Hematopoietic multipotent progenitor cell treated with erythropoietin and hydrocortisone succinate and interleukin-3 and kit ligand, for 4 days (in vitro differentiated cells): ENCODE measurements around the gene TMCC2.
"Not testable (repeated sequence)": the region's sequence is repeated elsewhere in the genome, so short reads cannot be mapped to it uniquely, and the experiment has no call there.

Experiments used
- DNase-seq: peaks from one replicate; pipeline ENCODE4 v3.0.0-alpha.2; 2015

Gene TMCC2, protein sequence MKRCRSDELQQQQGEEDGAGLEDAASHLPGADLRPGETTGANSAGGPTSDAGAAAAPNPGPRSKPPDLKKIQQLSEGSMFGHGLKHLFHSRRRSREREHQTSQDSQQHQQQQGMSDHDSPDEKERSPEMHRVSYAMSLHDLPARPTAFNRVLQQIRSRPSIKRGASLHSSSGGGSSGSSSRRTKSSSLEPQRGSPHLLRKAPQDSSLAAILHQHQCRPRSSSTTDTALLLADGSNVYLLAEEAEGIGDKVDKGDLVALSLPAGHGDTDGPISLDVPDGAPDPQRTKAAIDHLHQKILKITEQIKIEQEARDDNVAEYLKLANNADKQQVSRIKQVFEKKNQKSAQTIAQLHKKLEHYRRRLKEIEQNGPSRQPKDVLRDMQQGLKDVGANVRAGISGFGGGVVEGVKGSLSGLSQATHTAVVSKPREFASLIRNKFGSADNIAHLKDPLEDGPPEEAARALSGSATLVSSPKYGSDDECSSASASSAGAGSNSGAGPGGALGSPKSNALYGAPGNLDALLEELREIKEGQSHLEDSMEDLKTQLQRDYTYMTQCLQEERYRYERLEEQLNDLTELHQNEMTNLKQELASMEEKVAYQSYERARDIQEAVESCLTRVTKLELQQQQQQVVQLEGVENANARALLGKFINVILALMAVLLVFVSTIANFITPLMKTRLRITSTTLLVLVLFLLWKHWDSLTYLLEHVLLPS

GRCh38 chr1:205227584-205228013 lies at the start of gene TMCC2:
TMCC2 (plus strand) TSS chr1:205227946; CDS start chr1:205228565, 619 bp downstream.
- peak; percentile 95 for DNase-seq

DNA sequence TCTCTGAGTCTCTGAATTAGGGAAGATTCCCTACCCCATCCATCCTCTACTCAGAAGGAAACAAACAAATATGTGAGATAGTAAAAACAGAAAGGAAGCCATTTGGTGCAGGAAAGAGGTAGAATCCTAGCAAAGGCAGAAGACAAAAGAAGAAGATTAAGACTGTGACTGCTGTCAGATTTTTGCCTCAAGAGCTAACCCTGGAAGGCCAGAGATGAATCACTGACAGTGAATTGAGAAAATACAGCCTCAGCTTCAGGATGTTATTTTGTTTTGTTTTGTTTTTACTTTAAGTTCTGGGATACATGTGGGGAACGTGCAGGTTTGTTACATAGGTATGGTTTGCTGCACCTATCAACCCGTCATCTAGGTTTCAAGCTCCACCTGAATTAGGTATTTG lies 47.9 kb upstream of the TMCC2 start:
- no peak for DNase-seq

GRCh38 chr1:205180331-205180730 lies 47.4 kb upstream of the TMCC2 start:
- not testable (repeated sequence) for DNase-seq

DNA sequence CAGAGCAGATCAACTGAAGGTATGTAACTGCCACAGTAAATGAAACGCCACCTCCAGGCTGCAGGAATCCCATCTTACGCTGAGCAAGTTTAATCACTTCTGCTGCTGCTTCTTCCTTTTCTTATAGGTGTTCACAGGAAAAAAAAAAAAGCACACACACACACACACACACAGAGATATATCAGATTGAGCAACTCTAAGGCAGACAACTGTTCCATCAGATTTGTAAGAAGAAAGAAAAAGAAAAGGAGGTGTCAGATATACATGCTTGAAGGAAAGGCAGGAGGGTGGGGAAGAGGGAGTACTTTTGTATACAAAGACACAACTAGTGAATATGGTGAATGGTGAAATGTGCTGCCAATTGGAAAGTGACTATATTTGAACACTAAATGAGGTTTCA lies 44.8 kb upstream of the TMCC2 start:
- DNase-seq, result no peak

DNA sequence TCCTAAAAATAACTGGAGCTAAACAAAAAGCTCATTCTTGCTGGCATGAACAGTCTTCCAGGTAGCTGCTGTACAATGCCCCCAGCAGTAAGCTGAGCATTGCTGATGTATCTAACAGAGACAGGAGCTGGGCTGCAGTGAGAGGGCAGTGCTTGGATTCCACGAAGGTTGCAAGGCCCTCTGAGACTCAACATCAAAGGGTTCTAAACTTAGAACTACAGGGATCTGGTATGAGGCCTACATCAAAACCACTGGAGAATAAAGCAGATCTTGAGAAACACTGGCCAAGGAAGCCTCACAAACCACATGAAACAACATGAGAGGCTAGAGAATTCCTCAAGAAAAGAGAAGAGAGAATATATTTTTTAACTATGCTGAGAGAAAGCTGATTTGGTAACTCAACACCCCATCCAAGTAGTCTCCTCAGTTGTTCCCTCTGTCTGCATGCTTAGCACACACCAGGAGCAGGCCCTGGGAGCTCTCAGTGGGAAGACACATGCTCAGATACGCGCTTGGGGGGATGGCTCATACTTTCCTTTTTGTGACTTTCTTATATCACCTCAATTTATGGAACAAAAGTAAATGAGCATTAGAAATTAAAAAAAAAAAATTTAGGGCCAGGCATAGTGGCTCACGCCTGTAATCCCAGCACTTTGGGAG lies 43.9 kb upstream of the TMCC2 start:
- DNase-seq, result no peak

- peak; percentile 30 for DNase-seq
These were observed 41.6 kb upstream of the TMCC2 start for GRCh38 chr1:205186191-205186590.

DNA sequence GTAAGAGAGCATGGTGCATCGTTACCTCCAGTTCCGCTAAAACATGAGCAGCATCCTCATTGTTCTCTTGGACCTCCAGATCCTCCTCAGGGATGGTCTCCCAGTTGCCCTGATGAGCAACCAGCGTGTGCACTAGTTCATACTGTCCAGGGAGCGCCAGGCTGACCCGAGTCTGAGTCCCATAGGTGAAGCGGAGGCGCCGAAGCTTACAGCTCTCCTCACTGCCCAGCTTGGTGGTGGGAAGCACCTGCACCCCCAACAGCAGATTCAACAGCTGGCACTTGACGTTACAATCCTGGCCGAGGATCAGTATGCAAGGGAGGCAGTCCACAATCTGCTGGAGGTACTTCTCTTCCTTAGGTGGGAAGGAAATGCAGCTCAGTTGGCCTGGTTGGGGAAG lies 40.3 kb upstream of the TMCC2 start:
- DNase-seq, result no peak

GRCh38 chr1:205188098-205188497 lies 39.6 kb upstream of the TMCC2 start:
- no peak for DNase-seq

DNA sequence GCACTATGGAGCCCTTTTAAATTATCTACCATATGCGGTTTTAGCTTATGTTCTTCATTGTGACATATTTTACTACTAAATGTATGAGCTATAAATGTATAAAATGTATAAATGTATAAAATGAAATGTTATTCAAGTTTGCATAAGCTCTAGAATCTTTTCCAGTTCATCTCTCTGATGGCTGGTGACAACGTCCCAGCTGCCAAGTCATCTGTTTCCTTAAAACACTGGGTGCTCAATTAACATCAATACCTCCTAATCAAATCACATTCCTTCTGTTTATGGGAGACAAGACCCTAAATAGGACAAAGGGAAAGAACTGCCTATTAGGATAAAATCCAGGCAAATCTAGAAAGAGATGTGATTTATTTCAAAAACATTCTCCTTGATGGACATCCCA lies 39.1 kb upstream of the TMCC2 start:
- DNase-seq, result no peak

DNA sequence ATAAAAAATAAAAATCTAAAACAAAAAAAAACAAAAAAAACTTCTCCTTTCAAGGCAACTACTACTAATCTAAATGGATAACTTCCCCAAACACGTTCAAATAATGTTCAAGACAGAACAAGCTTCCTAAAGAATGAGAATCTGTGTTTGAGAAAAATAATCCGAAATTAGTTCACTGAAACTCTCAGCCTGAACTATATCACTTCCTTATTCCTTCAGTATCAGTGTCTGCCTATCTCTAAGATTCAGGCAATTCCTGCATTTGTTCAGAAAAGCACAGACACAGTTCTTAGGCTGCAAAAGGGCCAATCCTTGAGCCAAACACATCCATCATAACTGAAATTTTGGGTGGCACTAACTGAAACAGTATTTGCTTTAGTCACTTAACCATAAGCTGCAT lies 38.6 kb upstream of the TMCC2 start:
- DNase-seq, result peak; percentile 42

GRCh38 chr1:205190845-205191577 lies 36.7 kb upstream of the TMCC2 start:
- no peak for DNase-seq

DNA sequence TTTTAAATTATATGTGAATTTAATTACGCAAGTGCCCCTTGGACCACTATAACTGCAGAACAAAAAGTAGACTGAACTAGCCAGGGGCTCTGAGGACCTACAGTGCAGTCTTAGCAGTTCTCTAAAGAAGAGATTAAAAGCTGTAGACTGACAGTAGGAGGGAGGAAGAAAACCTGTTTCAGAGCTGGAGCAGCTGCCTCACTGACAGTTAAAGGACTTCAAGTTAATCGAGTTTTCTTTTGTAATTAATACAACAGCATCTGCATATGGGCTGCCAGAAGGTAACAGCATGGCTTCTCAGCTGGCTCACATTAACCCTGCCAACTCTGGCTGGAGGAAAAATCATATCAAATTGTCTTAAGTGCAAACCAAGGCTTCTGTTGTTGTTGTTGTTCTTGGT lies 36.1 kb upstream of the TMCC2 start:
- DNase-seq, result no peak

DNA sequence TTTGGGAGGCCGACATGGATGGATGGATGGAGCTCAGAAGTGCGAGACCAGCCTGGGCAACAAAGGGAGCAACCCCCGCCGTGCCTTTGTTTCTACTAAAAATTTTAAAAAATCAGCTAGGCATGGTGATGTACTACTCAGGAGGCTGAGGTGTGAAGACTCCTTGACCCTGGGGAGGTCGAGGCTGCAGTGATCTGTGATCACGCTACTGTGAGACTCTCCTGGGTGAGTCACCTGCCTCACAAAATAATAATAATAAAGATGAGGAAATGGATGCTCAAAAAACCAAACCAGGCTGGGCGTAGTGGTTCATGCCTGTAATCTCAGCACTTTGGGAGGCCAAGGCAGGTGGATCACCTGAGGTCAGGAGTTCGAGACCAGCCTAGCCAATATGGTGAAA lies 35.5 kb upstream of the TMCC2 start:
- DNase-seq, result no peak

DNA sequence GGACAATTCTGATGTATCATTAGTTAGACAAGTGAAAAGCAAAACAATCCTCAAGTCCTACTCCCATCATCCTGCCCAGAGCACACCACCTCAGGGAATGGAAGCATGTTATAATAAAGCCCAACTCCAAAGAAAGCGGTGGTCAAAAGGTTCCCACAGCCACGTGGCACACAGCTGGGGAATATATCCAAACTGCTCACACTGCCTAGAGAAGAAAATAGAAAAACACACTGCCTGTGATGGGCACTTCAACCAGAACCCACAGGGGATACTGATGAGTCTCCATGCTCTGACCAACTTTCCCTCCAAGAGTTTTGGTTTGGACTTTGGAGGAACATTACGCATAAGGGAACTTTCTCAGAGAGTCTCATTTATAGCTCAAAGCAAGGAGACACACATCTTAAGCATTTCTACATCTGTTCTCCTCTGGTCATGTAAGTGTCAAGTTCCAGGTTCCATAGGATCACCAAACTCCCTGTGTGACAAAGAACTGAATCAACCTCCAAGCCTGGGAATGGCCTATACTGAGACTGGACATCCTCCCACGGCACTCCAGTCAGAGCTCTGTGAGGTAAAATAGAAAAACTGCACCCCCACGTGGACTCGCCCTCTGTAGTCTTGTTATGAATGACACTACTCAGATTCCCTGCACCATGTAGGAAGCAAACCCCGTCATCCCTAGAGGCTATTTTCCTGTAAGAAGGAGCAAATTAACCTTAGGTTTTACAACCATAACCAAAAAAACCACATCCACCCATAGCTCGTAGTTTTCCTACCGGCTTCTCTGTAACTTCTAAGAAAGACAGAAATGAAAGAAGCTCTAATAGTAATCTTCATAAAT lies 28.4 kb upstream of the TMCC2 start:
- DNase-seq, result no peak

GRCh38 chr1:205199931-205200299 lies 27.8 kb upstream of the TMCC2 start:
- no peak for DNase-seq

GRCh38 chr1:205204552-205204951 lies 23.2 kb upstream of the TMCC2 start:
- DNase-seq, result no peak

GRCh38 chr1:205205055-205205454 lies 22.7 kb upstream of the TMCC2 start:
- DNase-seq, result peak; percentile 53

GRCh38 chr1:205208811-205209210 lies 18.9 kb upstream of the TMCC2 start:
- no peak for DNase-seq

- DNase-seq, result peak; percentile 39
These were observed 17.0 kb upstream of the TMCC2 start for GRCh38 chr1:205210756-205211168.

DNA sequence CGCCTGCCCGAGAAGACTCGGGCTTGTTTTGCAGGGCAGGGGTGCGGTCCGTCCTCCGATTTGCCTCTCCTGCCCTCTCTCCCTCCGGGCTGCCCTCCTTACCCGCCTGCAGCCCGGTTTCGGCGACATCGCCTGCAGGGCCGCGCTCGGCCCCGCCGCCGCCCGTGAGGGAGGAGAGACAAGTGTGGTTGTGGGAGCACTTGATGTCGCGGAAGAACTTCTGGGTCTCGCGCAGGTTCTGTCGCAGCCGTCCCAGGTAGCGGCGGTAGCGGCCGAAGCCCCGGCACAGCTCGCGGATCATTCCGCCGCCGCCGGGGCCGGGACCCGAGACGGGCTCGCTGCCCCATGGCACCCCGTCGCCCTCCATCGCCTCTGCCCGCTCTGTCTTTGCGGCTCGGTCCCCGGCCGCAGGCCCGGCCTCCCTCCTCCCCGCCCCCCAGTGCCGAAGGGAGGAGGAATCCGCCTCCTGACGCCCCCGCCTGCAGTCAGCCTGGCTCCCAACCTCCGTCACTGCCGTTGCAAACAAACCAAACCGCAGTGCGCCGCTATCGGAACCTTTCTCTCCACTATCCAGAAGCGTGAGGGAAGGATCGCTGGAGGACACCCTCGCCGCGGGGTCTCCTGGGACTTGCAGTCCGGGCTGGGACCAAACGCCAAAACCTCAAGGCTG lies 16.4 kb upstream of the TMCC2 start, which contains the start of gene DSTYK:
TSS of gene DSTYK (minus strand) at position 534 of the 670 bp plus-strand sequence. CDS start at position 367, 167 bp downstream.
- peak; percentile 99 for DNase-seq

DNA sequence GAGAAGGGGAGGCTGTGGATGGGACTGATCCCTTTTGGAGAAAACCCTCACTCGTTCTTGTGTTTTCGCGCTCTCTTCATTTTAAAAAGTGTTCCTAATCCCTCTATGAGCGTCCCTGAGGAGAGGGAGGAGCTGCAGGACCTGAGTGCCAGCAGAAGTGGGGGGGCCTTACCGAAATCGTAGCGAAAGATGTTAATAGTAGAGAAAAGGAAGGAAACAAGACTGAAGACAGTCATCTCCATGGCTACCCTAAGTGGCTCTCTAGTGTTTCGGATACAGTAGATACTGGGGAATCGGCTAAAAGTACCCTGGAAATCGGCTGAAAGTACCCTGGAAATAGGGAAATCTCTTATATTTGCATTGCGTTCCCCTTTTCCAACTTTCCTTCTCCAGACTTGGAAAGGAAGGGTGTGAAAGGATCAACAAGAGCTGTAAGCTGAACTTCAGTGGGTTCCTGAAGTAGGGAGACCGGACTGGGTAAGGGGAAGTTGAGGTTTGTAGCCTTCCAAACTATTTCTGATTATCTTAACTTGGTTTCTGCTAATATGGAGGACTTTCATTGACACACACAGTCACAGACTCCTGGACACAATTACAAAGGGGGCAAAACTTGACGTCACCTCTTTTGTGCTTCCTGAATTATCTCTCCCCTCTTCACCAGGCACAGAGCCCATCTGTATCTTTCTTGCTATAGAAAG lies 15.8 kb upstream of the TMCC2 start:
- peak; percentile 56 for DNase-seq
